ENCODE measurements around the gene TTBK2.

DNA sequence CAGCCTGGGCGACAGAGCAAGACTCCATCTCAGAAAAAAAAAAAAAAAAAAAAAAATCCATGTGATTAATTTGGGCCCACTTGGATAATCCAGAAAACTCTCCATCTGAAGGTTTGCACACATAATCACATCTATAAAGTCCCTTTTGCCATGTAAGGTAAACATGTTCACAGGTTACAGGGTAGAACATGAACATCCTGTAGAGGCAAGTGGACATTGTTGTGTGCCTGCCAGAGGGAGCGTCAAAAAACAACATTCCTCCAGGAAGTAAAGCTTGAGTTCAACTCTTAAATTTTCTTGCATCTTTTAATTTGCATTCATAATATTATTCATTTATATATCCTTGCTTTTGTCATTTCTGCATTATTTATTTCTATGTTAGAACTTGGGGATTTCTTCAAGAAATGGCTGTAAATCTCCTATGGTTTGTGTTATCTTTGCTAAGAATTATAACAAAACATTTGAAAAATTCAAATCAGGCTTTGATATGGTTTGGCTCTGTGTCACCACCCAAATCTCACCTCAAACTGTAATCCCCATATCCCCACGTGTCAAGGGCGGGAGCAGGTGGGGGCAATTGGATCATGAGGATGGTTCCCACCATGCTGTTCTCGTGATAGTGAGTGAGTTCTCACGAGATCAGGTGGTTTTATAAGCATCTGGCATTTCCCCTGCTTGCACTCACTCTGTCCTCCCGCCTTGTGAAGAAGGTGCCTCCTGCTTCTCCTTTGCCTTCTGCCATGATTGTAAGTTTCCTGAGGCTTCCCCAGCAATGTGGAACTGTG lies 11.3 kb upstream of the TTBK2 start:
- TF ChIP-seq TEAD4 (IDR thresholded peaks at IDR 0.05) (no peak), EP300 (IDR thresholded peaks at IDR 0.05; ENCODE audit: borderline replicate concordance) (no peak), ZBTB7A (IDR thresholded peaks at IDR 0.05; ENCODE audit: low read depth) (no peak), TCF12 (IDR thresholded peaks at IDR 0.05; ENCODE audit: low read depth) (no peak)
- TF ChIP-seq, protein P1, sequence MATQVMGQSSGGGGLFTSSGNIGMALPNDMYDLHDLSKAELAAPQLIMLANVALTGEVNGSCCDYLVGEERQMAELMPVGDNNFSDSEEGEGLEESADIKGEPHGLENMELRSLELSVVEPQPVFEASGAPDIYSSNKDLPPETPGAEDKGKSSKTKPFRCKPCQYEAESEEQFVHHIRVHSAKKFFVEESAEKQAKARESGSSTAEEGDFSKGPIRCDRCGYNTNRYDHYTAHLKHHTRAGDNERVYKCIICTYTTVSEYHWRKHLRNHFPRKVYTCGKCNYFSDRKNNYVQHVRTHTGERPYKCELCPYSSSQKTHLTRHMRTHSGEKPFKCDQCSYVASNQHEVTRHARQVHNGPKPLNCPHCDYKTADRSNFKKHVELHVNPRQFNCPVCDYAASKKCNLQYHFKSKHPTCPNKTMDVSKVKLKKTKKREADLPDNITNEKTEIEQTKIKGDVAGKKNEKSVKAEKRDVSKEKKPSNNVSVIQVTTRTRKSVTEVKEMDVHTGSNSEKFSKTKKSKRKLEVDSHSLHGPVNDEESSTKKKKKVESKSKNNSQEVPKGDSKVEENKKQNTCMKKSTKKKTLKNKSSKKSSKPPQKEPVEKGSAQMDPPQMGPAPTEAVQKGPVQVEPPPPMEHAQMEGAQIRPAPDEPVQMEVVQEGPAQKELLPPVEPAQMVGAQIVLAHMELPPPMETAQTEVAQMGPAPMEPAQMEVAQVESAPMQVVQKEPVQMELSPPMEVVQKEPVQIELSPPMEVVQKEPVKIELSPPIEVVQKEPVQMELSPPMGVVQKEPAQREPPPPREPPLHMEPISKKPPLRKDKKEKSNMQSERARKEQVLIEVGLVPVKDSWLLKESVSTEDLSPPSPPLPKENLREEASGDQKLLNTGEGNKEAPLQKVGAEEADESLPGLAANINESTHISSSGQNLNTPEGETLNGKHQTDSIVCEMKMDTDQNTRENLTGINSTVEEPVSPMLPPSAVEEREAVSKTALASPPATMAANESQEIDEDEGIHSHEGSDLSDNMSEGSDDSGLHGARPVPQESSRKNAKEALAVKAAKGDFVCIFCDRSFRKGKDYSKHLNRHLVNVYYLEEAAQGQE (IDR thresholded peaks at IDR 0.05; ENCODE audit: low read depth): no peak
- TF ChIP-seq, protein P2, sequence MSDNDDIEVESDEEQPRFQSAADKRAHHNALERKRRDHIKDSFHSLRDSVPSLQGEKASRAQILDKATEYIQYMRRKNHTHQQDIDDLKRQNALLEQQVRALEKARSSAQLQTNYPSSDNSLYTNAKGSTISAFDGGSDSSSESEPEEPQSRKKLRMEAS (IDR thresholded peaks at IDR 0.05): no peak

All from Ishikawa (cell line).